ENCODE results near the gene ZNF641. TPM values are rescaled to one million over a fixed set of nuclear protein-coding genes. Genes with fewer than 3 reads are reported as not detected.

The ZNF641 gene
- total and polyA plus RNA-seq, 4 donors = 3.0 to 15.8 (median 6.1) TPM

- Histone ChIP-seq H3K9me3 (ENCODE audit: control insufficient read depth in 4 of 4, low read length in 3 of 4) (no peaks in the 10 kb centered on the region), H3K9ac (ENCODE audit: low read depth in 1 of 2, low read length in 2 of 2) (no peak overlapping the region), H3K36me3 (ENCODE audit: control insufficient read depth in 4 of 4, insufficient read depth in 3 of 4, low read depth in 1 of 4, low read length in 3 of 4) (no peaks in the 10 kb centered on the region), H3K27me3 (ENCODE audit: control insufficient read depth in 4 of 4, insufficient read depth in 4 of 4, low read length in 3 of 4) (no peaks in the 10 kb centered on the region), H3K4me1 (ENCODE audit: control insufficient read depth in 4 of 4, insufficient read depth in 4 of 4, low read length in 3 of 4) (peaks cover 0 to under 1% (median 0%) of the 10 kb centered on the region in 4 donors), H3K4me3 (ENCODE audit: low read depth in 1 of 3, low read length in 3 of 3) (no peak overlapping the region), H3K27ac (ENCODE audit: low read depth in 1 of 2, low read length in 2 of 2) (no peak overlapping the region)
- TF ChIP-seq MAX (IDR thresholded peaks at IDR 0.05) = no peak
- no peak for TF ChIP-seq ZBTB33 (IDR thresholded peaks at IDR 0.05)
- no peak for TF ChIP-seq SP1 (IDR thresholded peaks at IDR 0.05)
- no peak for TF ChIP-seq ATF3 (IDR thresholded peaks at IDR 0.05)
- TF ChIP-seq RXRA (IDR thresholded peaks at IDR 0.05) = no peak
- TF ChIP-seq NR2F2 (IDR thresholded peaks at IDR 0.05) = no peak
- TF ChIP-seq RAD21 (IDR thresholded peaks at IDR 0.05) = no peak
- no peak for DNase-seq (ENCODE audit: low spot score)
- WGBS = 90% methylated on average over 6 of the region's 6 CpGs
These were observed 5.5 kb upstream of the ZNF641 start for GRCh38 chr12:48356041-48356768.

GRCh38 chr12:48352157-48352760 is 1.5 kb upstream of the ZNF641 start:
- Histone ChIP-seq H3K9ac (ENCODE audit: low read depth in 1 of 2, low read length in 2 of 2) (no peak overlapping the region), H3K4me1 (ENCODE audit: control insufficient read depth in 4 of 4, insufficient read depth in 4 of 4, low read length in 3 of 4) (peaks cover 3 to 11% (median 9%) of the 10 kb centered on the region in 4 donors), H3K9me3 (ENCODE audit: control insufficient read depth in 4 of 4, low read length in 3 of 4) (no peaks in the 10 kb centered on the region), H3K27me3 (ENCODE audit: control insufficient read depth in 4 of 4, insufficient read depth in 4 of 4, low read length in 3 of 4) (no peaks in the 10 kb centered on the region), H3K36me3 (ENCODE audit: control insufficient read depth in 4 of 4, insufficient read depth in 3 of 4, low read depth in 1 of 4, low read length in 3 of 4) (peaks cover 0 to 10% (median 6%) of the 10 kb centered on the region in 4 donors), H3K27ac (ENCODE audit: low read depth in 1 of 2, low read length in 2 of 2) (no peak overlapping the region), H3K4me3 (ENCODE audit: low read depth in 1 of 3, low read length in 3 of 3) (no peak overlapping the region)
- DNase-seq (ENCODE audit: low spot score) = no peak
- WGBS = 98% methylated on average over 11 of the region's 11 CpGs
- no peak for TF ChIP-seq RAD21 (IDR thresholded peaks at IDR 0.05)
- no peak for TF ChIP-seq FOXA2 (IDR thresholded peaks at IDR 0.05)
- no peak for TF ChIP-seq HNF4G (IDR thresholded peaks at IDR 0.05)
- no peak for TF ChIP-seq TAF1 (conservative IDR thresholded peaks at IDR 0.05)
- no peak for TF ChIP-seq ATF3 (IDR thresholded peaks at IDR 0.05)
- no peak for TF ChIP-seq YY1 (IDR thresholded peaks at IDR 0.05)
- TF ChIP-seq MAX (IDR thresholded peaks at IDR 0.05) = no peak
- TF ChIP-seq GABPA (IDR thresholded peaks at IDR 0.05 in 1 of 2, conservative IDR thresholded peaks at IDR 0.05 in 1 of 2) = no peak
- TF ChIP-seq JUND (IDR thresholded peaks at IDR 0.05) = no peak
- no peak for TF ChIP-seq HNF4A (conservative IDR thresholded peaks at IDR 0.05)
- TF ChIP-seq NR2F2 (IDR thresholded peaks at IDR 0.05) = no peak
- TF ChIP-seq REST (IDR thresholded peaks at IDR 0.05) = no peak
- TF ChIP-seq SP1 (IDR thresholded peaks at IDR 0.05) = no peak
- no peak for TF ChIP-seq FOXA1 (IDR thresholded peaks at IDR 0.05)
- no peak for TF ChIP-seq ZBTB33 (IDR thresholded peaks at IDR 0.05)
- no peak for TF ChIP-seq EGR1 (IDR thresholded peaks at IDR 0.05; ENCODE audit: low read depth in 2 of 2)
- no peak for TF ChIP-seq RXRA (IDR thresholded peaks at IDR 0.05)
- no peak for TF ChIP-seq CTCF (IDR thresholded peaks at IDR 0.05; ENCODE audit: low read depth, low read length, missing input control)

Measured in liver (tissue), 9 donors.